Chondrocyte (in vitro differentiated cells): ENCODE measurements around the gene S100PBP. TPM values are rescaled to one million over a fixed set of nuclear protein-coding genes. Genes with fewer than 3 reads are reported as not detected.

Experiments used
- DNase-seq: peaks from one replicate; pipeline ENCODE4 v3.0.0; 2021; ENCODE audit warnings: mixed read lengths, low spot score
- H3K27ac Mint-ChIP-seq: one replicate; pipeline ENCODE4 v1.8.0; 2021; ENCODE audit warnings: mild to moderate bottlenecking, moderate library complexity, mixed read lengths; ENCODE audit not compliant: unreplicated experiment
- H3K27me3 Mint-ChIP-seq: 2 replicates; pipeline ENCODE4 v1.8.0; 2021; ENCODE audit warnings: low read depth, mixed read lengths
- H3K36me3 Mint-ChIP-seq: 2 replicates; pipeline ENCODE4 v1.8.0; 2021; ENCODE audit warnings: low read depth, mixed read lengths
- H3K4me1 Mint-ChIP-seq: 2 replicates; pipeline ENCODE4 v1.8.0; 2021; ENCODE audit warnings: low read depth, mild to moderate bottlenecking, mixed read lengths
- H3K4me3 Mint-ChIP-seq: one replicate; pipeline ENCODE4 v1.8.0; 2021; ENCODE audit warnings: mild to moderate bottlenecking, moderate library complexity, mixed read lengths; ENCODE audit not compliant: unreplicated experiment
- H3K9me3 Mint-ChIP-seq: 2 replicates; pipeline ENCODE4 v1.8.0; 2021; ENCODE audit warnings: low read depth, mixed read lengths
- total RNA-seq: library from RNA; stranded (reverse); gene quantifications from 3 replicates; pipeline ENCODE4 v1.2.1, GENCODE V29; 2021
- TF ChIP-seq, protein P1 (sequence below): fragments of 200-600 bp; sonication (generic); IDR thresholded peaks from 2 replicates; pipeline ENCODE4 v1.5.0; 2021; ENCODE audit warnings: antibody characterized with exemption, mild to moderate bottlenecking, moderate library complexity

Gene S100PBP
- total RNA-seq, 1 donor from 2014 or later: 40.5 TPM

DNA sequence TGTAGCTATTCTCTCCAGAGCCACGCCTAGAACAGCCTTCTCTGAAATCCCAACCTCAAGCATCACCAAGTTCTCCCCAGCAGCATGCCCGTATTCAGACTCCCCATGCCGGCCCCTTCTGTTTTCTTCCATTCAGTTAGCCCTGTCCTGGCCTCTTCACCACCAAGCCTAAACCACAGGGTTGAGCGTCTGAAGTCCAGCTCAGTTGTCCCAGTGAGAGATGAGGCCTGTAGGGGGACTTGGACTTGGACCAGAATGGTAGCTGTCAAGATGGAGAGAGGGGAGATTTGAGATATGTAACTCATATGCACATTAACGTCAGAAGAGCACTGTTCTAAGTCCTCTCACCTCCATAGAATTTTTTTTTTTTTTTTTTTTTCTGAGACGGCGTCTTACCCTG lies 89.2 kb downstream of the S100PBP start:
- TF ChIP-seq, protein P1, sequence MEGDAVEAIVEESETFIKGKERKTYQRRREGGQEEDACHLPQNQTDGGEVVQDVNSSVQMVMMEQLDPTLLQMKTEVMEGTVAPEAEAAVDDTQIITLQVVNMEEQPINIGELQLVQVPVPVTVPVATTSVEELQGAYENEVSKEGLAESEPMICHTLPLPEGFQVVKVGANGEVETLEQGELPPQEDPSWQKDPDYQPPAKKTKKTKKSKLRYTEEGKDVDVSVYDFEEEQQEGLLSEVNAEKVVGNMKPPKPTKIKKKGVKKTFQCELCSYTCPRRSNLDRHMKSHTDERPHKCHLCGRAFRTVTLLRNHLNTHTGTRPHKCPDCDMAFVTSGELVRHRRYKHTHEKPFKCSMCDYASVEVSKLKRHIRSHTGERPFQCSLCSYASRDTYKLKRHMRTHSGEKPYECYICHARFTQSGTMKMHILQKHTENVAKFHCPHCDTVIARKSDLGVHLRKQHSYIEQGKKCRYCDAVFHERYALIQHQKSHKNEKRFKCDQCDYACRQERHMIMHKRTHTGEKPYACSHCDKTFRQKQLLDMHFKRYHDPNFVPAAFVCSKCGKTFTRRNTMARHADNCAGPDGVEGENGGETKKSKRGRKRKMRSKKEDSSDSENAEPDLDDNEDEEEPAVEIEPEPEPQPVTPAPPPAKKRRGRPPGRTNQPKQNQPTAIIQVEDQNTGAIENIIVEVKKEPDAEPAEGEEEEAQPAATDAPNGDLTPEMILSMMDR: no peak
- no peak overlapping the region for H3K27ac Mint-ChIP-seq
- peak; percentile 15 for DNase-seq
- no peak overlapping the region for H3K4me3 Mint-ChIP-seq
- peaks cover 2% of the 10 kb centered on the region for H3K36me3 Mint-ChIP-seq
- H3K4me1 Mint-ChIP-seq: peaks cover 4% of the 10 kb centered on the region
- H3K9me3 Mint-ChIP-seq: peaks cover 4% of the 10 kb centered on the region
- no peaks in the 10 kb centered on the region for H3K27me3 Mint-ChIP-seq

DNA sequence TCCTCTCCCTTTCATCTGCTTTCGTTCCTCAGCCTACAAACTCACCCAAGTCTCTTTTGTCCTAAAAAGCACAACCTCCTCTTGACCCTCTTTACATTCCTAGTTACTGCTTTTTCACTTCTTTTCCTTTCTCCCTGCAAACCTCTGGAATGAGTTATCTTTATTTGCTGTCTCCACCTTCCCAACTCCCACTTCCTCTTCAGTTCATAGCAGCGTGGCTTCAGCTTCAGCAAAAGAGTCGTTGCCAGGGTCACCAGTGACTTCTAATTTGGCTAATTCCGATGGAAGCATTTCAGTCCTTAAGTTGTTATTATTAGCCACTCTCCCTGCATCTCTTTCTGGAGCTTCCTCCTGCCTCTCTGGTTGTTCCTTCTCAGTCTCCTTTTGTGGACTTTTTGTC lies 90.0 kb downstream of the S100PBP start:
- no peaks in the 10 kb centered on the region for H3K27me3 Mint-ChIP-seq
- H3K9me3 Mint-ChIP-seq: peaks cover 4% of the 10 kb centered on the region
- H3K36me3 Mint-ChIP-seq: peaks cover 2% of the 10 kb centered on the region
- no peak overlapping the region for H3K27ac Mint-ChIP-seq
- DNase-seq: no peak
- H3K4me3 Mint-ChIP-seq: no peak overlapping the region
- no peaks in the 10 kb centered on the region for H3K4me1 Mint-ChIP-seq
- TF ChIP-seq, protein P1: no peak

Other genes starting within 250 kb of the S100PBP start
- gene ZBTB8OS, start 167.1 kb upstream of the S100PBP start, total RNA-seq: 30.0 to 41.1 TPM (median 36.7 TPM) in 3 replicates
- gene RBBP4, start 166.4 kb upstream of the S100PBP start, total RNA-seq: 155 to 194 TPM (median 156 TPM) in 3 replicates
- 66.8 to 72.5 TPM (median 71.8 TPM) in 3 replicates for gene SYNC, start 114.9 kb upstream of the S100PBP start, total RNA-seq
- 52.2 to 160 TPM (median 147 TPM) in 3 replicates for gene YARS1, start 295 bp upstream of the S100PBP start, total RNA-seq
- 2.6 to 4.6 TPM (median 4.0 TPM) in 3 replicates for gene FNDC5, start 53.3 kb downstream of the S100PBP start, total RNA-seq
- 0.54 TPM in 1 of 3 replicates, not detected in the others for gene HPCA, start 68.8 kb downstream of the S100PBP start, total RNA-seq
- gene TMEM54, start 83.7 kb downstream of the S100PBP start, total RNA-seq: 14.6 to 23.7 TPM (median 21.1 TPM) in 3 replicates
- gene RNF19B, start 147.2 kb downstream of the S100PBP start, total RNA-seq: 15.5 to 17.6 TPM (median 17.4 TPM) in 3 replicates
- gene AK2, start 219.2 kb downstream of the S100PBP start, total RNA-seq: 86.1 to 98.9 TPM (median 94.9 TPM) in 3 replicates